Psoas muscle (tissue), 8 donors: ENCODE measurements around the gene AUTS2. TPM values are rescaled to one million over a fixed set of nuclear protein-coding genes. Genes with fewer than 3 reads are reported as not detected.

Experiments
- ATAC-seq, 4 donors: fragments of 200-7000 bp; cut with Tn5 transposase; one replicate each; pipeline ENCODE4 v1.9.1; 2020; ENCODE audit warnings: moderate library complexity in 3 of 4, mild to moderate bottlenecking in 2 of 4
- DNase-seq, 2 donors: peaks; one replicate each; pipeline ENCODE4 v3.0.0-alpha.2; 2020
- H3K27ac ChIP-seq: fragments of 200-600 bp; one replicate; pipeline ENCODE4 v1.8.0; 2022
- H3K27me3 ChIP-seq, 3 donors: fragments of 200-600 bp in 1 of 3; one replicate each; pipeline versions ENCODE4 v1.6.1 to v1.8.0; 2013 to 2022; ENCODE audit warnings: low read length in 2 of 3, mild to moderate bottlenecking in 2 of 3, moderate library complexity in 1 of 3; ENCODE audit not compliant: insufficient read depth in 3 of 3
- H3K36me3 ChIP-seq, 2 donors: fragments of 200-600 bp in 1 of 2; one replicate each; pipeline versions ENCODE4 v1.6.1 to v1.8.0; 2013 to 2022; ENCODE audit warnings: low read depth in 1 of 2, mild to moderate bottlenecking in 1 of 2, moderate library complexity in 1 of 2; ENCODE audit not compliant: insufficient read depth in 1 of 2
- H3K4me1 ChIP-seq: fragments of 200-600 bp; one replicate; pipeline ENCODE4 v1.8.0; 2022
- H3K4me3 ChIP-seq: fragments of 200-600 bp; one replicate; pipeline ENCODE4 v1.8.0; 2022; ENCODE audit warnings: mild to moderate bottlenecking
- H3K9me3 ChIP-seq: fragments of 200-600 bp; one replicate; pipeline ENCODE4 v1.8.0; 2022
- CTCF ChIP-seq: fragments of 200-600 bp; IDR thresholded peaks from one replicate; pipeline ENCODE4 v1.8.0; 2022; ENCODE audit warnings: antibody characterized with exemption
- WGBS, 3 donors: extraction: QIAGEN DNeasy Blood & Tissue Kit; methylation state at CpG; one replicate each; pipeline versions ENCODE4 v1.1.6 to v1.1.7; 2013; 5-methylcytosine and 5-hydroxymethylcytosine counted together
- intact Hi-C, 2 donors: fragments of 100-400 bp; cut with DNase I; formaldehyde crosslinking; loops; one replicate each; pipeline versions ENCODE4 v1.11.0 to v1.14.2; 2022
- polyA plus RNA-seq, 3 donors: library from polyadenylated mRNA; stranded (reverse); fragments of 200-250 nt; gene quantifications; one replicate each; pipeline ENCODE4 v1.2.3, GENCODE V29; 2013
- total RNA-seq, 4 donors: library from RNA; stranded (reverse); fragmentation: NEBNext Ultra II Directional in 2 of 4; extraction: Animal tissue kit (Norgen Biotek cat#: 25700) in 2 of 4; gene quantifications; one replicate each; pipeline versions ENCODE4 v1.2.1 to v1.2.4, GENCODE V29; 2021 to 2023
- donor health status: healthy with polysubstance abuse.
- donor health status: DM: no; HTN: no; CAD: no; lungs with moderate emphysema.
- donor health status: Bipolar disorder and iron deficiency.
- donor health status: healthy.
- donor health status: DM: yes; HTN: yes; CAD: no.
- donor health status: DM: no; HTN: no; CAD: no.
- donor health status: DM: no; HTN: no; CAD: no.
- donor health status: DM: yes; HTN: yes; CAD: no.

The AUTS2 gene
- total and polyA plus RNA-seq, 7 donors: 5.0 to 33.5 (median 14.3) TPM

- intact Hi-C loops: no loop called here
- H3K27me3 ChIP-seq: no peaks in the 10 kb centered on the region
- DNase-seq: no peak
Observed at GRCh38 chr7:69749994-69750393, 151.7 kb downstream of the AUTS2 start.

GRCh38 chr7:69751026-69751425, 152.8 kb downstream of the AUTS2 start:
- DNase-seq: no peak
- 80 to 92% (median 82%) methylated on average over 1 of the region's 1 CpG for WGBS, 3 donors
- no peaks in the 10 kb centered on the region for H3K36me3 ChIP-seq
- H3K4me1 ChIP-seq: no peaks in the 10 kb centered on the region
- no peaks in the 10 kb centered on the region for H3K9me3 ChIP-seq
- no peak for TF ChIP-seq CTCF
- no peak overlapping the region for H3K27ac ChIP-seq
- no peak for ATAC-seq
- H3K27me3 ChIP-seq: no peaks in the 10 kb centered on the region
- H3K4me3 ChIP-seq: no peak overlapping the region
- intact Hi-C loops: no loop called here

More at GRCh38 chr7:69749994-69750393, 151.7 kb downstream of the AUTS2 start:
- Histone ChIP-seq H3K27ac (no peak overlapping the region), H3K36me3 (no peaks in the 10 kb centered on the region), H3K4me1 (no peaks in the 10 kb centered on the region), H3K4me3 (no peak overlapping the region), H3K9me3 (no peaks in the 10 kb centered on the region)
- ATAC-seq: no peak
- TF ChIP-seq CTCF: no peak
- 88 to 98% (median 91%) methylated on average over 4 of the region's 4 CpGs for WGBS, 3 donors

GRCh38 chr7:69753981-69754380, 155.7 kb downstream of the AUTS2 start:
- intact Hi-C loops: no loop called here
- WGBS, 3 donors: 44 to 94% (median 92%) methylated on average over 2 of the region's 2 CpGs
- ATAC-seq (no peak), DNase-seq (no peak)
- Histone ChIP-seq H3K4me3 (no peak overlapping the region), H3K27ac (no peak overlapping the region), H3K9me3 (no peaks in the 10 kb centered on the region), H3K36me3 (no peaks in the 10 kb centered on the region), H3K27me3 (no peaks in the 10 kb centered on the region), H3K4me1 (peaks cover 4% of the 10 kb centered on the region)
- TF ChIP-seq CTCF: no peak

- Histone ChIP-seq H3K36me3 (no peaks in the 10 kb centered on the region), H3K27me3 (no peaks in the 10 kb centered on the region), H3K4me1 (peaks cover 4% of the 10 kb centered on the region), H3K27ac (no peak overlapping the region), H3K9me3 (no peaks in the 10 kb centered on the region), H3K4me3 (no peak overlapping the region)
- ATAC-seq (no peak), DNase-seq (no peak)
- WGBS, 3 donors: 85 to 87% (median 86%) methylated on average over 3 of the region's 3 CpGs
- intact Hi-C loops: no loop called here
- TF ChIP-seq CTCF: no peak
Observed at GRCh38 chr7:69754476-69754875, 156.2 kb downstream of the AUTS2 start.

GRCh38 chr7:69756235-69756634, 158.0 kb downstream of the AUTS2 start:
- 86 to 97% (median 87%) methylated on average over 1 of the region's 1 CpG for whole genome bisulfite sequencing, 3 donors
- no peaks in the 10 kb centered on the region for H3K27me3 ChIP-seq
- H3K36me3 ChIP-seq: no peaks in the 10 kb centered on the region
- H3K4me1 ChIP-seq: peaks cover 4% of the 10 kb centered on the region
- no peak for TF ChIP-seq CTCF
- no peak for ATAC-seq
- no peaks in the 10 kb centered on the region for H3K9me3 ChIP-seq
- H3K27ac ChIP-seq: no peak overlapping the region
- intact Hi-C loops: no loop called here
- no peak for DNase-seq
- H3K4me3 ChIP-seq: no peak overlapping the region
